Measurements from ENCODE around the gene CXCR1.

GRCh38 chr2:218186876-218187275, 20.1 kb upstream of the CXCR1 start:
- TF ChIP-seq CTCF (conservative IDR thresholded peaks at IDR 0.05; ENCODE audit: low read length) = no peak
- TF ChIP-seq EZH2phosphoT487 (IDR thresholded peaks at IDR 0.05; ENCODE audit: borderline replicate concordance, low read depth, low read length) = no peak
